ENCODE data around the gene SFN.
"Not testable (repeated sequence)": the region's sequence is repeated elsewhere in the genome, so short reads cannot be mapped to it uniquely, and the experiment has no call there.

SFN gene

DNA sequence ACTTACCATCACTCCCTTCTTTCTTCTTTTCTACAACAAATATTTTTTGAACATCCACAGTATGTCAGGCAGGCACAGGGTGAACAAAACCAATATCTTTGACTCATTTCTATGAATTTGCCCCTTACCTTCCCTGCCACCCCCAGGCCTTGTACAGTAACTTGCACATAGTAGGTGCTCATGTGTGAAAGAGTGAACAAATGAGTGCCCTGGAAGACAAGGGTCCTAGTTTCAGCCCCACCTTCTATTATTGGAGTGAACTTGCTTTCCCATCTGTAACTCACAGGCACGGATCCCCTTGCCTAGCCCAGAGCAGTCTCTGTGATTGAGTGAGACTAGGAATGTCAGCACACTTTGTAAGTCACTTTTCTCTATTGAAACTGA lies 23.6 kb upstream of the SFN start:
- DNase-seq (ENCODE audit: low read depth in 2 of 2) = no peak

DNA sequence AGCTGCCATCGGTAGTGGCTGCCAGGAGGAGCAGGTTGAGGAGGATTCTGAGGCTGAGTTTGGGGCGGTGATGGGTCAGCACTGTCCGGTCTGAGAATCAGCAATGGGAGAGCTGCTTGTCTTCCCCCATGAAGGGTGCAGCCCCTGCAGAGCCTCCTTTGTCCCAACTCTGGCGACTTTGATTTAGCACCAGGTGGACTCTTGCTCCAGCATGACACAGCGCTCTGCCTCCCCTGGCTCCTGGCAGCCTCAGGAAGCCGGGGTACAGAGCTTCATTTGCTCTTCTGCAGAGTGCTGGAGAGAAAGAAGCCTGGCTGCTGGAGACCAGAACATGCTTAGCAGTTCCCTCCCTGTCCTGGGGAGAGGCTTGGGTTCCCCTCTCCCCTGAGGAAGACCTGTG lies 23.2 kb upstream of the SFN start:
- no peak for DNase-seq (ENCODE audit: low read depth in 2 of 2)

DNA sequence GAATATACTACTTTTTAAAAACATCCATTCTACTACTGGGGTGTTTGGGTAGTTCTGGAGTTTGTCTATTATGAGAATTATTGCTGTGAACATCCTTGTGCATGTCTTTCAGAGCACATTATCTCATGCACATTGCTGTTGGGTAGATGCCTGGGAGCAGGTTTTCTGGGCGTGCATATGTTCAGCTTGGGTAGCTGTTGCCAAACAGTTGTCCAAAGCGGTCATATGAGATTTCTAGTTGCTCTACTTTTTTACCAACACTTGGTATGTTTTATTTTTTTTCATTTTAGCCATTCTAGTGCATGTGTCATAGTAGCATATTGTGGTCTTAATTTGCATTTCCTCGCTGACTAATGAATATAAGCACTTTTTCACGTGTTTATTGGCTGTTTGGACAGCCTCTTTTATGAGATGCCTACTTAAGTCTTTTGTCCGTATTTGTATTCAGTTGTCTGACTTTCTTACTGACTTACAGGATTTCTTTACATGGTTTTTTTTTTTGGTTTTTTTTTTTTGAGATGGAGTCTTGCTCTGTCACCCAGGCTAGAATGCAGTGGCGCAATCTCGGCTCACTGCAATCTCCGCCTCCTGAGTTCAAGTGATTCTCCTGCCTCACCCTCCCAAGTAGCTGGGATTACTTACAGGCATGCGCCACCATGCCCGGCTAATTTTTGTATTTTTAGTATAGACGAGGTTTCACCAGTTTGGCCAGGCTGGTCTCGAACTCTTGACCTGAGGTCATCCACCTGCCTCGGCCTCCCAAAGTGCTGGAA lies 18.3 kb upstream of the SFN start:
- no peak for DNase-seq (ENCODE audit: low read depth in 2 of 2)

DNA sequence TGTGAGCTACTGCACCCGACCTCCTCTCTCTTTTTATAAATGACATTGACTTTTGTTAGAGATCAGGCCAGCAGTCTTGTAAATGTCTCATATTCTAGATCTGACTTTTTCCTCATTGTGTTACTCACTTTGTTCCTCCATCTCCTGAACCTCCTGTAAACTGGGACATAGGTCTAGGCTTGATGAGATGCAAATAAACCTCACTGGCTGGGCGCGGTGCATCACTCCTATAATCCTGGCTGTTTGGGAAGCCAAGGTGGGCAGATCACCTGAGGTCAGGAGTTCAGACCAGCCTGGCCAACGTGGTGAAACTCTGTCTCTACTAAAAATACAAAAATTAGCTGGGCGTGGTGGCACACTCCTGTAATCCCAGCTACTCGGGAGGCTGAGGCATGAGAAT lies 15.1 kb upstream of the SFN start:
- not testable (repeated sequence) for DNase-seq (ENCODE audit: low read depth in 2 of 2)

DNA sequence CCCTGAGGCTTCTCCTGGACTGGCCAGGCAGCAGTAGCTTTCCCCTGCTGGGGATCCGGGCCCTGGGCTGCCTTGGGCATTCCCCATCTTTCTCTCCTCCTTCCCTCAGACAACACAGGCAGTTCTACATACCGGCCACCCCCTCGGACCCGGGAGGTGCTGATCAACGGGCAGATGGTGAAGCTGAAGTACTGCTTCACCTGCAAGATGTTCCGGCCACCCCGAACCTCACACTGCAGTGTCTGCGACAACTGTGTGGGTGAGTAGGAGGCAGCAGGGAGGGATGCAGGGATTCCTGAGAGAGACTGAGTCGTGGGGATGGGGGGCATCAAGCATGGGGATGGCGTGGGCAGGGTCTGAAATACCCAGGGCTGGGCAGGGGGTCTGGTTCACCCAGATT lies 14.4 kb upstream of the SFN start:
- DNase-seq (ENCODE audit: low read depth in 2 of 2) = no peak

DNA sequence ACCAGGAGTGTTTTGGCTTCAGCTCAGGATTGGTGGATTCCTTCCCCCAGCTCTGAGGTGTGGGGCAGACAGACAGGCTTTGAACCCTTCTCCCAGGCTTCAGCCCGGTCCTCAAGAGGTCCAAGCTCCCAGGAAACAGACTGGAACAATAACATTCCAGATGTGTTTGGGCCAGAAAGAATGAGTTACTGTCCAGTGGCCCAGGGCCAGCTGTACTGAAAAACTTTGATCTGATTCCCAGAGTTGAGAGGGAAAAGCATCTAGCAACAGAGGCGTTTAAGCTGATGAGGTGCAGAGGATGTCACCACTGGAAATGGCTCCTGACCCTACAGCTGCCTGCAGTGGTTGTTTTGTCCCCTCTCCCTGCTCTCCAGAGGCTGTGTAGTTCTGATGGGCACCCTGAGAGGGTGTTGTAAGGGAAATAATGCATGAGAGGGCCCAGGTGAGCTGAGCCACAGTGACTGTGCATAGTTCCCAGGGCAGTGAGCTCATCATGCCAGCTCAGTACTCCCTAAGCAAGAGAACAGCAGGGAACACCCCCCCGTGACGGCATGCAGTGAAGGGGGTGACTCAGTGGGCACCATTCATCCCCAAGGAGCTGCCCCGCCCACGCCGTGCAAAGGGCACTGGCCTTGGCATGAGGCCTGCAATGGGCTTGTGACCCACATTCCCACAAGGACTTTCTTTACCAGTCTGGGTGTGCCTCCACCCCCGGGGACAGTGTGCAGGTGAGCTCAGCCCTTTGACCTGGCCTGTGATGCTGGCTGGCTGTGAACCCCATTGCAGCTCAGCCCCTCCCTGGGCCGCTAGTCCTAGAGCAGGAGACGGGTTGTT lies 13.8 kb upstream of the SFN start:
- DNase-seq (ENCODE audit: low read depth in 2 of 2) = no peak

DNA sequence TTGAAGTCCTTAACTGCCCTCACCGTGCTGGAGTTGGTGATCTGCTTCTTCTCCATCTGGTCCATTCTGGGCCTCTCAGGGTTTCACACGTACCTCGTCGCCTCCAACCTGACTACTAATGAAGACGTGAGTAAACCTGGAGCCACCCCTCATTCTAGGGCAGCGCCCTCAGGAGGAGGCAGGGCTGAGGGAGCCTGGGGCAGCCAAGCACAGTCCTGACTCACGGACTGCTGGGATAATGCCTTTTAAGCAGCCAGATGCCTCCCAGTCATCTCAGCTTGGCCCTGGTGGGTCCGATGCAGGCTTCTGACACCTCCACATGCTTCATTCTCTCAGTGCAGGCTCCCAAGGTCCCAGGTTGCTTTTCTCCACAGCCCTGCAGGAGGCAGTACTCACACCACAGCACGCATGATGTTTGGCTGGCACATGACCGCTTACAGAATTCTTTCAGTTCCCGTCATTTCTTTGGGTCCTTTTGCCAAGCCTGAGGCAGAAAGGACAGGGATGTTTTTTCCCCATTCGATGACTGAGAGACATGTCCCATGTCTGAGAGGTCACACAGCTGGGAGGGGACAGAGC lies 11.8 kb upstream of the SFN start:
- no peak for DNase-seq (ENCODE audit: low read depth in 2 of 2)

DNA sequence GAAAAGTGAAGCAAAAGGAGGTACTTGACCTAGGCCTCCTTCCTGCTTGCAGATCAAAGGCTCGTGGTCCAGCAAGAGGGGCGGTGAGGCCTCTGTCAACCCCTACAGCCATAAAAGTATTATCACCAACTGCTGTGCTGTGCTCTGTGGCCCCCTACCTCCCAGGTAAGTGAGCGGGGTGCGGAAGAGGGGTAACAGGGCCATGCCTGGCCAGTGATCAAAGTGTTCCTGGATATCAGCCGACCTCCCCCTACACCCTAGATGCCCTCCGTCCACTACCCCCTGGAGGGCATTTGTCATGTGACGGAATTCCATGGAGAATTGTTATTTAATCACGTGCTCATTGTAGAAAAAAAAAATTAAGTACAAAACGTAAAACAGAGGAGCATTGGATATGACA lies 10.2 kb upstream of the SFN start:
- DNase-seq (ENCODE audit: low read depth in 2 of 2) = no peak

DNA sequence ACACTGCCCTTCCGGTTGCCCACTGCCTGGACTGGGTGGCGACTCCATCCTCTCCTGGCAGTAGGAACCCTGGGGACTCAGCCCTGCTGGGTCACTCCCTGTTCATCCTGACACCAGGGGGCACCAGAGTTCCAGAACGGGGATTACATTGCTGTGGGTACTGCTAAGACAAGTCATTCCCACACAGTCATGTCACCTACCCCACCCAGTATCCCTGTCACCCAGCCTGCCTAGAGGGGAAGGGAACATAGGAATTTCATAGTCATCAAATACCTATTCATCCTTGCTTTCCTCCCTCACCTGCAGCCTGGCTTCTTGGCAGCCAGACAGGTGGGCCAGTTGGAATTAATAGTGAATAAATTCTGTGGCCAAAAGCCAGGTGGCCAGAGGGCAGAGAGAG lies 9.8 kb upstream of the SFN start:
- DNase-seq (ENCODE audit: low read depth in 2 of 2) = peak; percentile 61 to 81

DNA sequence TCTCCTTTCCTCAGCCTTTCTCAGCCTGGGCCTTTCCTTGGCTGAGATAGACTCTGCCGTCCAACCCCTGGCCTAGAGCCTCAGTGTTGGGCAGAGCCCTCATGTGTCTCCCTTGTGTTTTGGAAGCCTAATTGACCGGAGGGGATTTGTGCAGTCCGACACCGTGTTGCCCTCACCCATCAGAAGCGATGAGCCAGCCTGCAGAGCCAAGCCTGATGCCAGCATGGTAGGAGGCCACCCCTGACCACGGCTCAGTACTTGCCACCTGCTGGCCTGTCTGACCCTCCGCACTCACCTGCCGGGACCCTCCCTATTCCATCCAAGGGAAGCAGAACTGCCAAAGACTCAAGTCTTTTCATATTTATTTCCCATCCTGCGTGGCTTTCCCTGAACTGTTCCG lies 9.3 kb upstream of the SFN start:
- DNase-seq (ENCODE audit: low read depth in 2 of 2) = no peak

DNA sequence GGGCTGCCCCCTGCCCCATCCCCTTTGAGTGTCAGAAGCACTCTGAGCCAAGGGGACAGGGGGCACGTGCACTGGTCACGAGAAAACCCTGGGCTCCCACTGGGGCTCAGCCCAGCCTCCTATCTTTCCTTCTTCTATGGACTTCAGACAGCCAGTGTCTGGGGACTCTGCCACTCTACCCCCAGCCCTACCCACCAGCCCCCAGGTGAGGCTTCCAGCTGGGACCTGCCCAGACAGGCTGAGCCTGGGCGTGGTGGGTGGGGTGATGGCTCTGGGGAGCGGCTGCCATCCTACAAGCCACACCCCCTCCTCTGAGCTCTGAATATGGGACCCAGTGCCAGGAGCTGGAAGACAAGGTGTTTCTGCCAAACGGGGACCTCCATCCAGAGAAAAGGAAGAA lies 8.0 kb upstream of the SFN start:
- DNase-seq (ENCODE audit: low read depth in 2 of 2) = no peak

DNA sequence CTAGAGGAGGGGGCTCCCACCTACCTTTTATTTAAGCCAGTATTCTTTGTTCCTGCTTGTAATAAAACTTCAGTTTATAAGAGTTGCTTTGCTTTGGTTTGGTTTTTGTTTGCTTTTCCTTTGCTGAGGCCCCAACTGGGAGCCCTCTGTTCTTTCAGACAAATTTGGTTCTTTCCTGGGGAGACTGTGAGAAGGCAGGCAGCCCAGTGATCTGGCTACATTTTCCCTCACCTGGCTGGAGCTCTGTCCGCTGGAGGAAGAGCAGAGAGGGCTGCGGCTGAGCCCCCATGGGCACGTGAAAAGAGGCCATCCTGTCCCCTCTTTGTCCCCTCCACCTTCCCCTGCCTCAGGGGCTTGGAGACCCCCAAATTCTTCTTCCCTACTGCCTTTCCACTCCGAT lies 7.3 kb upstream of the SFN start:
- no peak for DNase-seq (ENCODE audit: low read depth in 2 of 2)

DNA sequence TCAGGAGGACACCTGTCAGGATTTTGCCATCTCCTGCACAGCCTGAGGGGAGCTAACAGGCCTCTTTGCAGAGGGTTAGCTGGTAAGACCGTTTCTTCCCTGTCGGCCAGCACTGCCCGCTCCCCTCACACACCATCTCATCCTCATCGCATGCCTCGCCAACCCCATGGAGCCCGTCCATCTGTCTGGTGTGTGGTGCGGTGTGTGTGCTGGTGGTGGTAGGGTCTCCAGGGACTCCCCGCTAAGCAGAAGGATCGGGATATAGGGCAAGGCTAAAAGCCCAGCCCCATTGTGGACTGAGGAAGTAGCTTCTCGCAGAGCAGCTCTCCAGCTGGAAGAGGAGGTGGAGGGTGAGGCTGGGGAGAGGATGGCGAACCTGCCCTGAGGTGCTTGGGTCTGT lies 6.8 kb upstream of the SFN start:
- no peak for DNase-seq (ENCODE audit: low read depth in 2 of 2)

DNA sequence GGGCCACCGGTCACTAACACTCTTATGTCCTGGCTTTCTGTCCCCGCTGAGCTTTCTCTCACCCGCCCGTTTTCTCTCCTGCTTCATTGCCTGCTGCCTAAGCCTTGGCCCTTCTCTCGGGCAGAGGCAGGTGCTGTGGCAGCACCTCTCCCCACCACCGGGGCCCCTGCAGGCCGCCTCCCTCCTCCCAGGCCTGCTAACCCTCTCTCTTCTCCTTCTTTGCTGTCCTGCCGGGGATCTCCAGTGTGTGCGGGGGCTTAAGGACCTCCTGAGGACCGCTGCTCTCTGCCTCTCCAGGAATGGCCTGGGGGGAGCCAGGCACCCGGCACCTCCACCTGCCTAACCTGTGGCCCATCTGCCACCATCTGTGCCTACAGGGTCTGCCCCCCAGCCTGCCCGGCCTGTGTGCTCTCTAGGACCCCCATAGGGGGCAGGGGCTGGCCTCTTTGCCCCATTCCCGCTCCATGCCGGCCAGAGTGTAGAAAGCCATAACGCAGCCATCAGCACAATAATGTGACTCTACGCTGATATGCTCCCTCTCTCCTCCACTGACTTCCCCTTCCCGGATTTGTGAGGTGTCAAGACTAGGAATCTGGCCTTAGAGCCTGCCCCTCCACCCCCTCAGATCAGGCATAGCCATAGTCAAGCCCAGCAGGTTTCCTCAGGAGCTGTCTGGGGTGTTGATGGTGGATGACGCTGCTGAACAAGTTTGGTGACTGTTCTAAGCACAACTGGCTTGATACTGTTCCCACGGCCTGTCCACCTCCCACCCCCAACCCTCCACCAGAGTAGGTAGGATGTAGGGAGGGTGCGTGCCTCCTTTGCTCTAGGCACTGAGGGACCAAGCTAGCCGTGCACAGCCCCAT lies 6.1 kb upstream of the SFN start:
- DNase-seq (ENCODE audit: low read depth in 2 of 2) = no peak

DNA sequence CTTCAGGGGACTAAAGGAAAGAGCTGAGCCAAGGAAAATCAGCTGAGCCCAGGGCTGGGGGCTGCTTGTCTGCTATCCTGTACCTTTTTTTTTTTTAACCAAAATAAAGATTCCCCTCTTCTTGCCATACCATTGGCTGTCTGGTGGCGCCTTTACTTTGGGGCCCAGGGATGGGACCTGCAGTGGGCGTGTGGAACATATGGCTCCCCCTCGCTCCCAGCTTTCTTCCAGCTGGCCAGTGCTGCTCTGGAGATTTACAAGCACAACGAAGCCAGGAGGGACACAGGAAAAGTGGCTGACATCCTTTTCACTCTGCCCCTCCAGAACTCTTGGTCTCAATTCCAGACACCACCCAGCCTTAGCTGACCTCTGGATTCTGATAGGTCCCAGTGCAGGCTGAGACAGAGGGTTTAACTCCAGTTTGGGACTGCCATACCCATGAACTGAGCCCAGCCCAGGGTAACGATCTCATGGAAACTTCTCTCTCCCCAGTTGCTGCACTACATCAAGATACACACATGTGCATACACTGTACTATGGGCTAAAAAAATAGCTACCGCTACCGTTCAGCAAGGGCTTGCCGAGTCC lies 5.4 kb upstream of the SFN start:
- no peak for DNase-seq (ENCODE audit: low read depth in 2 of 2)

DNA sequence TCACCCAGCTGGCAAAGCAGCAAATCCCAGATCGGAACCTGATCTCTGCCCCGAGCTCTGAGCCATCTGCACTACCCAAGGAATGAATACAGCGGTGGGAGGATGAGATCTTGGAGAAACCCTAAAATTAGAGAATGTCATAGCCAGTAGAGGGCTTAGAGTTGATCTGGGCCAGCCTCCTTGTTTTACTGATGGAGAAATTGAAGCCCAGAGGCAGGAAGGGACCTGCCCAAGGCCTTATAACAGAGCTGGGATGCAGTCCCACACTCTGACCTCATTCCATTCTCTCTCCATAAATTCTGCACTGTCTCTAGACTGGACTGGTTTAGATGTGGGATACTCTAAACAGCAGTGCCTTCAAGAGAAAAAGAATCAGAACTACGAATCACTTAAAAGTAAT lies 4.8 kb upstream of the SFN start:
- no peak for DNase-seq (ENCODE audit: low read depth in 2 of 2)

DNA sequence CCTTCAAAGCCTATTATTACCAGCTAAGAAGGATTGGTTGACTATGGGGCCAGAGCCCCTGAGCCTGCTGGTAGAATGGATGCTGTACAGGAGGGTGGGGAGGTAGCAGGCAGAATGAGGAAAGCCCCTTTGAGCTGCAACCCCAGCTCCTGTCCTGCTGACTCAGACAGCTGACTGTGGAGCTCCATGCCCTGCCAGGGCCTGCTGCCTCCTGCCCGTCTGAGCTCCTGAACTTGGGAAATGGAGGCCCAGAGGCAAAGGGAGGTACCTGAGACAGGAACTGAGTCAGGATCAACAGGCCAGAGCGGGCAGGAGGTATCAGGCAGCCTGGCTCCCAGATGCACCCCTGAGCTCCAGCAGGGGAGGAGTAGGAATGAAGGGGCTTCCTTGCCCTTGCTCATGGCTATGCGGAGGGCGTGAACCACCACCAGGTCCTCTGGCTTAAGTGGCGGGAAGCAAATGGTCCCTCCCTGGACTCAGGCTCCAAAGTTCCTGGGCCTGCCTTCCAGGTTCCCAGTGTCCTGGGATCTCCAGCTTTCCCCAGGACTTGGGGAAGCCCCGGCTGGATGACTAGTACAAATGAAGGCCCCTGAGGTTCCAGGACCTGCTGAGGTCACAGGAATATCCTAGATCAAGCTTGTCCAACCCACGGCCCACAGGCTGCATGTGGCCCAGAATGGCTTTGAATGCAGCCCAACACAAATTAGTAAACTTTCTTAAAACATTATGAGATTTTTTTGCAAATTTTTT lies 3.9 kb upstream of the SFN start:
- no peak for DNase-seq (ENCODE audit: low read depth in 2 of 2)

DNA sequence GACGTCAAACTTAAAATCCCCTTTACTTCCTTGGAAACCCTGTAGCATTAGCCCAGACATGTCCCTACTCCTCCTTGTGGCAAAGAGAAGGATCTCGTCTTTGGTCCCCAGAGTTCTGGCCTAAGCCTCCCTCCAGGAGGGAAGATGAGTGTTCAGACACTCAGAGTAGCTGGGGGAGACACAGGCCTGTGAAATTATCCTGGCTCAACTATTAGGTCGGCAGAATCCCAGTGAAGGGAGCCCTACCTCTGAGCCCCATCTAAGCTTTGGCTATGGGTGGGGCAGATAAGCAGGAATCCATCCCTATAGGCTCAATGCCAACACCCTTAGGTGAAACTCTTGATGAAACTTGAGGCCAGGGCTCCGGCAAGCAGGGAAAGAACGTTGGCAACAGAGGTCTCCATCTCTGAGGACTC lies 1.7 kb upstream of the SFN start:
- DNase-seq (ENCODE audit: low read depth in 2 of 2) = no peak

DNA sequence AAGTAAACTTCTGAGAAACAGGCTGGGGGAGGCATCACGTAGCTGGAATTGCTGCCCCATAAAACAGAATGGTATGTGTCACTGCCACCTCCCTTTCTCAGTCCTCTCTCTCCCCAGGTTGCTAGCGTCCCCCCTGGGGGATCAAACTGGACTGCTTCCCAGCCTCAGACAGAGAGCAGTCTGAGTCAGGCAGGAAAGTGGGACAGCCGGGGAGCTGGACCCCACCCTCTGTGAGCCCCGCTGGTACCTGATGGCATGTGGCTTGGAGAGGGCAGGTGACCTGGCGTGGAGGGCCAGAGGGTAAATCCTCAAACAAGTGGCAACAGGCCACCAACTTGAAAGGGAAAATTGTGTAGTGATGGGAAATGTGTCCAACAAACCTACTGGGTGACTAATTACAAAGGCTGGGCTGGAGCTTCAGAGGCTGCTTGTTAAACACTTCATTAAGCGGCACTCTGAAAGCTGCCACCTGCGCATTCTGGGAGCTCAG lies 1.0 kb upstream of the SFN start:
- DNase-seq (ENCODE audit: low read depth in 2 of 2) = no peak

DNA sequence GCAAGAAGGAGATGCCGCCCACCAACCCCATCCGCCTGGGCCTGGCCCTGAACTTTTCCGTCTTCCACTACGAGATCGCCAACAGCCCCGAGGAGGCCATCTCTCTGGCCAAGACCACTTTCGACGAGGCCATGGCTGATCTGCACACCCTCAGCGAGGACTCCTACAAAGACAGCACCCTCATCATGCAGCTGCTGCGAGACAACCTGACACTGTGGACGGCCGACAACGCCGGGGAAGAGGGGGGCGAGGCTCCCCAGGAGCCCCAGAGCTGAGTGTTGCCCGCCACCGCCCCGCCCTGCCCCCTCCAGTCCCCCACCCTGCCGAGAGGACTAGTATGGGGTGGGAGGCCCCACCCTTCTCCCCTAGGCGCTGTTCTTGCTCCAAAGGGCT lies 732 bp downstream of the SFN start:
- no peak for DNase-seq (ENCODE audit: low read depth in 2 of 2)

All from stimulated activated CD8-positive, alpha-beta memory T cell treated with anti-CD3 and anti-CD28 coated beads, Interleukin-7, amount 100 ng/mL, for 1 hour (primary cell).